HG03439 (cell line): Measurements from ENCODE around the gene SQOR.
"Not testable (repeated sequence)": the region's sequence is repeated elsewhere in the genome, so short reads cannot be mapped to it uniquely, and the experiment has no call there.

Experiments used
- ATAC-seq: cut with Tn5 transposase; IDR thresholded peaks from one replicate; pipeline ENCODE4 v1.9.1; 2021; ENCODE audit warnings: mild to moderate bottlenecking, moderate library complexity; ENCODE audit not compliant: unreplicated experiment

The SQOR gene

DNA sequence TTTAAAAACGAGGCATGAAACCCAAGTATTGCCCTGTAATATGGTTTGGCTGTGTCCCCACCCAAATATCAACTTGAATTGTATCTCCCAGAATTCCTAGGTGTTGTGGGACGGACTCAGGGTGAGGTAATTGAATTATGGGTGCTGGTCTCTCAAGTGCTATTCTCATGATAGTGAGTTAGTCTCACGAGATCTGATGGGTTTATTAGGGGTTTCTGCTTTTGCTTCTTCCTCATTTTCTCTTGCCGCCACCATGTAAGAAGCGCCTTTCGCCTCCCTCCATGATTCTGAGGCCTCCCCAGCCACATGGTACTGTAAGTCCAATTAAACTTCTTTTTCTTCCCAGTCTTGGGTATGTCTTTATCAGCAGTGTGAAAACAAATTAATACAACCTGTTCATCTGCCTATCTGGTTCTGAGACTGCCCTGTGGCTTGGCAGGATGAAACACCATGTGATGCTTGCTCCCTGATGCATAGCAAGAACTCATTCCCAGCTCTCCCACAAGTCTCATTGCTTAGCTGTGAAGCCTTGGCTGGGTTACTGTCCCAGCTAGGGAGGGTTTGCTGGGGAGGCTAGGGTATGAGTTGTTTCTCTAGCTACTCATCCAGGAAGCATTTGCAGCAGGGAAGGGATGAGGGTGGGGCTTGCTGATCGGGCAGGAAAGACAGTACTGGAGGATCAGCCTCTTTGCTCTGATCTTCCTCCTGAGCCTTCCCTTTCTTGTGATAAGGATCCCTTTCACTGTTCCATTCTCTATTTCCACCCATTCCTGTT is 3.7 kb upstream of the SQOR start:
- ATAC-seq, result no peak

DNA sequence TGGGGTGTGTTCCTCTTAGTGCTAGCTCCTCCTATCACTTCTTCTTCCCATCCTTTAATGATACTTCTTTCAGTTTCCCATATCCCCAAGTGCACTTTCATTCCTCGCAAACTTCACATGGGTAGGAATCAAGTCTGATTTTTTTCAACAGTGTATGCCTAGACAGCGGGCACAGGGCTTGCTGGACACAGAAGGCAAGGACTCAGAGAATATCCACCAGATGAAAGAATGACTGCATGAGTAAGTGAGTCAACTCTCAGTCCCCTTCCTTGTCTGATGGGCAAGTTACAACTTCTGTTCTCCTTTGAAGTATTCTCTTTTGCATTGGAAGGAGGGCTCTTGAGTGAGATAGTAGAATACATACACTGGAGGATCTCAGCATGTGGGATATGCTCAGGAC is 3.1 kb upstream of the SQOR start:
- ATAC-seq, result no peak

DNA sequence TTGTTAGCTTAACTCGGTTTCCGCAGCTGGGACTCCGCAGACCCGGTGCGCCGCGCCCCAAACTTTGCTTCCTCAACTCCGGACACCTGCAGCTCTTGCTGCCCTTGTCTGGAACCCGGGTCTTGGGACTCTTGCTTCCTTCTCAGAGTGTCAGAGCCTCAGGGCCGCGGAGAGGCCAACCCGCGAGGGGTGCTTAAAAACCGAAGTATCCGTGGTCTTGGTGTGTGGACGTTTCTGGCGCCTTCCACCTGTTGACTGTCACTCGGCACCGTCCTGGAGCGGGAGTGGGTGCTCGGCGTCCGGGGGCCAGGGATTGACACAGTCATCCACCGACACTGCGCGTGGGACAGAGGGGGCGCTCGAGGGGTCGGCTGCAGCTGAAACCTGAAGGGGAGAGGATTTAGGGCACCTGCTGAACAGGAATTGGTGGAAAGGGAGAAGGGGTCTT is 386 bp downstream of the SQOR start:
- ATAC-seq, result peak; percentile 42

DNA sequence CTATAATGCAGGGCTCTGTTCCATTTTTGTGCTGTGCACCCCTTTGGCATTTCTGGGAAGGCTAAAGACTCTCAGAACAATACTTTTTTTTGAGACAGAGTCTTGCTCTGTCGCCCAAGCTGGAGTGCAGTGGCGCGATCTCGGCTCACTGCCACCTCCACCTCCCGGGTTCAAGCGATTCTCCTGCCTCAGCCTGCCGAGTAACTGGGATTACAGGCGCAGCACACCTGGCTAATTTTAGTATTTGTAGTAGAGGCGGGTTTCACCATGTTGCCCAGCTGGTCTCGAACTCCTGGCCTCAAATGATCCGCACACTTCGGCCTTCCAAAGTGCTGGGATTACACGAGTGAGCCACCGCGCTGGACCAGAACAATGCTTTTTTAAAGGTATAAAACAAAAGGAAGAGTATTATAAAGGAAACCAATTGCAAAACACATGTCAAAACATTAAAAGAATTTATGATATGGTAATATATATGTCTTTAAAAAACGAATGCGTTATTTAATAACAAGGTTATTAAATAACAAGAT is 999 bp downstream of the SQOR start:
- ATAC-seq, result no peak

DNA sequence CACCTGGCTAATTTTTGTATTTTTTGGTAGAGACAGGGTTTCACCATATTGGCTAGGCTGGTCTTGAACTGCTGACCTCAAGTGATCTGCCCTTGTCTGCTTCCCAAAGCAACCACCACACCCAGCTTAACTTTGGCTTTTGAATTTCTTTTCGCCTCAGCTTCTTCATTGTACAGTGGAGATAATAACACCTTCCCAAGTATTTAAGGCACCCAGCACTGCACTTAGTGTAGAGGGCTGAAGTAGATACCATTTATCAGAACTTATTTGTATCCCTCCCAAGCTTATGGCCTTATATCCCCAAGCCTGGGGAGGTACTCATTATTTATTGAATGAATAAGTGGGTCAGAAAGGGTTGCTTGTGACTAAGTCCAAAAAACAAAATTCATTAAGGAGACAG is 2.3 kb downstream of the SQOR start:
- ATAC-seq, result no peak

DNA sequence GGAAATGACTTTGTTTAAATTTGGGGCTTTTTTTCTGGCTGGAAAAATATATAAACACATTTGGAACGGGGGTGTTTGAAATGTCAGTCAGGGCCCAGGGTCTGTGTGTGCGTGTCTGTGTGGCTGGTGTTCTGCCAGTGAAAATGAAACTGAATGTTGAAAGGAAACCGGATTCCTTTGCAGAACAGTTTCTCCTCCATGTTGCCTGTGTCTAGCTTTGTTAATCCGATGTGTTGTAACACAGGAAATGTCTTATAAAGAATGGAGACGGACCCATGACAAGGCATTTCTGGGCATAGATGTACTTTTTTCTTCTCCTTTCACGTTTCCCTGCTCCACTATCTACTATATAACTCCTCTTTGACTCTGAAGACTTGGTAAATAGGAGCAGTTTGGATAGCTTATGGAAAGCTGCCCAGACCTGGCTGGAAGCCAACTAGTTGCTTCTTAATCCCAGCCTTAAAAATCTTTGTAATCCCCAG is 2.8 kb downstream of the SQOR start:
- no peak for ATAC-seq

DNA sequence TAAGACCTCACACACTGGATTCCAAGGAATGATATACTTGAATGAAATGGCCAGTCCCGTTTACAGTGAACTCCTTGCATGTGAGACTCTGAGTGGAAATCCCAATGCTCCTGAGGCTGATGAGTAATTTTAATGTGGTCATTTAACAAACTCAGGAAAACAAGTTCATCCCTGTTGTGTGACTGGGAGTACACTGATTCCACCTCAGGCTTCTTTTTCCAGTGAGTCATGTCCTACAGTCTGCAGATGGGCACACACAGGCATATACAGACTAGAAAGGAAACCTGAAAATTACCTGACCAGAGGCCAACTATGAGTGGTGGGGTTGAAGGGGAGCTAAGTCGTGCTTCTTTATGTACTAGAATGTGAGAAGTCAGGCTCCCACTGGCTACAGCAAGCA is 5.8 kb downstream of the SQOR start:
- ATAC-seq, result no peak

DNA sequence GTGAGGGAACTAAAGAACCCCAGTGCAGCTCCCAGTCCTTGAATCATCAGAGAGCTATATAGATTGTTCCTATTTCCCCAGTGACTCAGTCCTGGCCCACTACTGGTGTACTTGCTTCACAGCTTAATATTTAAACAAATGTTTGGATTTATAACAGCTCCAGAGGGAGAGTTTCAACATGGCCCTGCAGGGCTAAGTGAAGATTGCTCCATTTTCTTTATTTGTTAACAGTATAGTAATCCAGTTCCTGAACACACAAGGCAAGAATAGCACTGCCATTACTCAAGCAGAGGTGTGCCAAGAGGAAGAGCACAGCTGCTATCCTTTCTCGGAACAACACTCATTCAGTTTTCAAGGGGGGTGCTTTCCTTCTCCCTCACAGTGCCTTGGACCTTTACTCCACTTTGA is 6.5 kb downstream of the SQOR start:
- no peak for ATAC-seq

DNA sequence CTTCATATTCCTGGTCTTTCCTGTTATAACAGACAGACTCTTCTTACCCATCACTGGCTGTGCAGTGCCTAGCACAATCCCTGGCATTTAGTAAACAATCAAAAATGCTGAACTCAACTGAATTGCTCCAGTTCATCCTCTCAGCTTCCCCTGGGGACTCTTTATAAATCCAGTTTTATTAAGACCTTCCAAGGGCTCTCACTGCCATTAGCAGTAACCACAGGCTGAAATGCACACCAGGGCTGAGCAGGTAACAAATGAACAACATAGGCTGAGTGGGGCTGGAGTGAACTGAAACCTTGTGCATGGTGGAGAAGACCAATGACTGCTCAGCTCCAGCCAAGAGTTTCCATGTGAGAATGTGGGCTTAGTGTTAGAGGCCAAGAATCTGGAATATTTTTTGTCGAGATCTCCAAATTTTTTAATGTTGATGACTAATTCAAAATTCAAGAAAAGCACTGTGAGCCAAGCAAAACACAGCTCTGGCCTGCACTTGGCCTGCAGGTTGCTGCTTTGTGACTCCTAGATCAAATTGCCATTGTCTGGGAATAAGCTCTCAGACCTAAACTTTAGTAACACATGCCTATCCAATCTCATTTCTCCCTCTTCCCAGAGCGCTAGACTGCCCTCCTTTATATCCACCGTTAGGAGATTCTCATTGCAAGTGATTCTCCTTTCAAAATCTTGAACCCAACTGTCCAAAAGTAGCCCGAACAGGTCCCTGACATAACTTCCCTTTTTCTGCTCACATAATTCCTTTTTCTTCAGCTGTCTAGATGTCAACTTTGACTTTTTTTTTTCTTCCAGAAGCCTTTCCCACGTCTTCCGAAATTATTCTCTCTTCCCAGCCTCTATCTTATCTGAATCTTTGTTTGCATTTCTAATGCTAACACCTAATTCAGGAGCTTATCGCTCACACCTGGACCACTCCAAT is 7.4 kb downstream of the SQOR start:
- no peak for ATAC-seq

DNA sequence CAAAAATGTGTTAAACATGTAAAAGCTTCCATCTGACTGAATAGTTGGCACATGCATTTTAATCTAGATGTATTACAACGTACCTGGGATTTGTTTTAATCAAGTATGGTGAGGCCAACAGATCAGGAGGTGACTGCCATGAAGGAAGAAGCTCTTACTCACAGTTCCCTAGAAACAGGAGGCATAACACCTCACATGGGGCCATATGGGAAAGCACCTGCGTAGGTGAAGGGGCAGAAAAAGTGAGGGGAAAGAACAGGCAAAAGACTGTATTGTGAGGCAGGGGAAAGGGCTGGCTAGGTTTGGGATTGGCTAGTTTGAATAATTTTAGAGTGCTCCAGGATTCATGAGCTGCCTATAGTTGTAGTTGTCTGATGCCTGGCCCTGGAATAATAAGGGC is 9.6 kb downstream of the SQOR start:
- no peak for ATAC-seq

DNA sequence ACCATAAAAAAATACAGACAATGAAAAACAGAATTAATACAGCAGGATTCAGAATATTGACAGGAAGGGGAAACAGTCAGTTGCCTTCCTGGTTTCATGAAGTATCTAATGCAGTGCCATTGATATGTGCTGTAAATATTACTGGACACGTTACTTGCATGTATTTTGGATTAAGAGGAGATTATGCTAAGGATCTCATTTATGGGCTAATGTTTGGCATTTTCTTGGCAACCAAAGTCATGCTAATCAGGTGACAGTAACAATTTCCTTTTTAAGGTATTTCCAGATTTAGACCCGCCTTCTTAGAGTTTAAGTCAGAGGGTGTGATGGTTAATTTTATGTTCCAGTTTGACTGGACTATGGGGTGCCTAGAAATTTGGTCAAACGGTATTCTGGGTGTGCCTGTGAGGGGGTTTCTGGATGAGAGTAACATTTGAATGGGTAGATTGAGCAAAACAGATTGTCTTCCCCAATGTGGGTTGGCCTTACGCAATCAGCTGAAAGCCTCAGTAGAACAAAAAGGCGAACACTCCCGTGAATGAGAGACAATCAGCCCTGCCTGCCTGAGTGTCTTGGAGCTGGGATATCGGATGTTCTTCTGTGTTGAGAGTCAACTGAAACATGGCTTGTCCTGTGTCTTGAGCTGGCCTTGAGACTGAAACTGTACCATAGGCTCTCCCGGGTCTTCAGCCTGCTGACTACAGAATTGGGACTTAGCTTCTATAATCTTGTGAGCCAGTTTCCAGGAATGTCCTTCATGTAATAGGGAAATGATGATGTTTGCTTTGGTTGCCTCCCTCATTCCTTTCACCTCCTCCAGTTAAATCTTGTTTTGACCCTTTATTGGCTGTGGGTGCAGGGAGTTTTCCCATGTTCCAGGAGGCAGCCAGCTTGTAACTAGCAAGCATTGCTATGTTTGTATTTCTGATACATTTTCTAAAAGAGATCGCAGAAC is 10.5 kb downstream of the SQOR start:
- ATAC-seq, result no peak

DNA sequence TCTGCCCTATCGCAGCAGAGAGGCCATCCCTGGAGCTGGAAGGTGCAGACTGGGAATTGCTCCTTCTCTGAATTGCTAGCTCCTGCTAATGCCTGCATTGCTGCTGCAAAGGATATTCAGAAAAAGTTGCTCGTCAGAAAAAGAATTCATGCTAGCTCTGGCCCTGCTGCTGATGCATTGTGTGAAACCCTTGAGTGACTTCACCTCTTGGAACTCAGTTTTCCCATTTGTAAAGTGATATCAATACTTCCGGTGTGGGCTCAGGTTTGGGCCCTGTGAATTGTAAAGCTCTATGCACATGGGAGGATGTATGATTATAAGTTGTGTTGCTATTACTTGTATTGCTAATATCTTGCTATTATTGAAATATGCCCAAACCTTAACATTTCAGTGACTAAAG is 11.4 kb downstream of the SQOR start:
- ATAC-seq, result no peak

DNA sequence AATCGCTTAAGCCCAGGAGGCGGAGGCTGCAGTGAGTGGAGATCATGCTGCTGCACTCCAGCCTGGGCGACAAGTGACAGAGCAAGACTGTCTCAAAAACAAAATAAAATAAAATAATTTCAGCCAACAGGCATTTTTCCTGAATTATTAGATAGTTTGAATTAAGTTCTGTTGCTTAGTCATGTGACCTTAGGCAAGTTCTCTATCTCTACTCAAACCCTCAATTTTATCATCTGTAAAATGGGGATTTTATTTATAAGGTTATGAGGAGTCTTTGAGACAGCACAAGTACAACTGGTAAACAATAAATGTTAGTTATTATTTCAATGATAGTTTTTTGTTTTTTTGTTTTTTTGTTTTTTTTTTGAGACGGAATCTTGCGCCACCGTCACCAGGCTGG is 13.0 kb downstream of the SQOR start:
- ATAC-seq, result no peak

DNA sequence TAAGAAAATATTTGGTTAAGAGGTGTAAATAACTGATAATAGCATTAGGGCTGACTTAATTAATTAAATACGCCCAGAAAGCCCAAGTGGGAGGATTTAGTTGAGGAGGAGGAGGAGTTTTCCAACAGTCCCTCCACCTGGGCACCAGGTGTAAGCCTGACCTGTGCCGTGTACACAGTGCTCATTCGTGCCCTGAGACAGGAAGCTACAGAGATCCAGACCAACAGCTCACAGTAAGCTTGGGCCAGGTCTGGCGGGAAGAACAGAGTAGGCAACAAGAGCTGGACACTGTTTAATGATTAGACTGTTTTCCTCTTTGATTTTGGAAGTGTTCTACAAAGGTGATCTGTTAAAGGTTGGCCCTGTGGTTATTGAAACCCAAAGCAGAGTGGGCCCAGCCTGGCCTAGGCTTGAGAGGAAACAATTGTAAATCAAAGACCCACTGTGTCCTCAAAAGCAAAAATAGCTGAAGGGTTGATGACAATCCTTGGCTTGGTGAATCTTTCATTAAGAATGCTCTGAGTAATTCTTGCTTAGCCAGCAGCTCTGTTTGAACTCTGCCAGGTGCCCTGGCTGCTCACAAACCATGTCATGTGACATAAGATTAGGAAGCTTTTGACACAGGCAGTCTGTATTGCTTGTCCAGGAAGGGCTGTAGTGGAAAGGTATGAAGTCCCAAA is 13.8 kb downstream of the SQOR start:
- no peak for ATAC-seq

DNA sequence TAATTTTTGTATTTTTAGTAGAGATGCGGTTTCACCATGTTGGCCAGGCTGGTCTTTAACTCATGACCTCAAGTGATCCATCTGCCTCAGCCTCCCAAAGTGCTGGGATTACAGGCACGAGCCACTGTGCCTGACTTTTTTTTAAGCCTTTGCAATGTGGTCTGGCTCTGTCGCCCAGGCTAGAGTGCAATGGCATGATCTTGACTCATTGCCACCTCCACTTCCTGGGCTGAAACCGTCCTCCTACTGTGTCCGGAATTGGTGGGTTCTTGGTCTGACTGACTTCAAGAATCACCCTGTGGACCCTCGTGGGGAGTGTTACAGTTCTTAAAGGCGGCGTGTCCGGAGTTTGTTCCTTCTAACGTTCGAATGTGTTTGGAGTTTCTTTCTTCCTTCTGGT is 15.2 kb downstream of the SQOR start:
- not testable (repeated sequence) for ATAC-seq

DNA sequence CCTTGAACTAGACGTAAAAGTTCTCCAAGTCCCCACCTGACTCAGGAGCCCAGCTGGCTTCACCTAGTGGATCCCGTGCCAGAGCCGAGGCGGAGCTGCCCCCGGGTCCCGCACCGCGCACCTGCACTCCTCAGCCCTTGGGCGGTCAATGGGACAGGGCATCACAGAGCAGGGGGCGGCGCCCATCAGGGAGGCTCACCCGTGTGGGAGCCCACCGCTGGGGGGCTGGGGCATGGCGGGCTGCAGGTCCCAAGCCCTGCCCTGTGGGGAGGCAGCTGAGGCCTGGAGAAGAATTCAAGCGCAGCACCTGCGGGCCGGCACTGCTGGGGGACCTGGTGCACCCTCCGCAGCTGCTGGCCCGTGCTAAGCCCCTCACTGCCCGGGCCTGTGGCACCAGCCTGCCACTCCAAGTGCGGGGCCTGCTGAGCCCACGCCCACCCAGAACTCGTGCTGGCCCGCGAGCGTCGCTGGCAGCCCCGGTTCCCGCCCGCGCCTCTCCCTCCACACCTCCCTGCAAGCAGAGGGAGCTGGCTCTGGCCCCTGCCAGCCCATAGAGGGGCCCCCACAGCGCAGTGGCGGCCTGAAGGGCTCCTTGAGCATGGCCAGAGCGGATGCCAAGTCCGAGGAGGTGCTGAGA is 16.2 kb downstream of the SQOR start:
- ATAC-seq, result no peak

DNA sequence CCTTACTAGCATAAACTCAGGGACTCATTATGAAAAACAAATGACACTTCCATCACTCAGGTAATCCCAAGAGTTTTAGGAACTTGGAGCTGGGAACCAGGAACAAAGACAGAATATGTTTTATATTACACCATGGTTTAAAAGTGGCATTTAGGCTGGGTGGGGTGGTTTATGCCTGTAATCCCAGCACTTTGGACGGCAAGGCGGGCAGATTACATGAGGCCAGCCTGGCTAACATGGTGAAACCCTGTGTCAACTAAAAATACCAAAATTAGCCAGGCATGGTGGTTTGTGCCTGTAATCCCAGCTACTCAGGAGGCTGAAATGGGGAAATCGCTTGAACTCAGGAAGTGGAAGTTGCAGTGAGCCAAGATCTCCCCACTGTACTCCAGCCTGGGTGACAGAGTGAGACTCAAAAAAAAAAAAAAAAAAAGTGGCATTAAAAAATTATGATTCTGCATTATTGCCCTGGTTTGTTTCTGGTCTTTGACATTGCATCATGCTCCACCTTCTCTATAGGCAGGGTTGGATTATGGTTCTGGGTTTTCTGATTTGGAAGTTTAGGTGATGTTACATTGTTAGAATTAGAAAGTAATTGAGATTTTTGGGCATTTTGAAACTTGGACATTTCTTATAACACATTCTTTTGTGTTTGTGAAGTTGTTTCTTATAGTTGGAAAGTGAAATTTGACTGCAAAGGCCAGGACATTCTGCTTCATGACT is 19.0 kb downstream of the SQOR start:
- no peak for ATAC-seq

DNA sequence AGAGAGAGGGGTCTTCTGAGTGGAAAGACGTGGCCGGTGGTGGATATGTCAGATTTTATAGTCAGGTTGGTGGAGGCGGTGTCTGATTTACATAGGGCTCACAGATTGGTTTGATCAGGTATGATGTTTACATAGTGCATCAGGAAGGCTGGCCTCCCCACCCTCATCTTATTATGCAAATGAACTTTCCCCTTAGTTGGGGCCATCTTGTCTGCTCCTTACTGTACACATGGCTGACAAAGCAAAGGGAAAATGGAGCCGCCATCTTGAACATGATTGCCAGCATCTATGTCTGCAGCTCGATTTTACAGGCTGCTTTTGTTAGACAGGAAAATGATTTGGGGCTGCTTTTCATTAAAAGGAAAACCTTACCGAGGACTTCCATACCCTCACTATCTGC is 19.9 kb downstream of the SQOR start:
- no peak for ATAC-seq

DNA sequence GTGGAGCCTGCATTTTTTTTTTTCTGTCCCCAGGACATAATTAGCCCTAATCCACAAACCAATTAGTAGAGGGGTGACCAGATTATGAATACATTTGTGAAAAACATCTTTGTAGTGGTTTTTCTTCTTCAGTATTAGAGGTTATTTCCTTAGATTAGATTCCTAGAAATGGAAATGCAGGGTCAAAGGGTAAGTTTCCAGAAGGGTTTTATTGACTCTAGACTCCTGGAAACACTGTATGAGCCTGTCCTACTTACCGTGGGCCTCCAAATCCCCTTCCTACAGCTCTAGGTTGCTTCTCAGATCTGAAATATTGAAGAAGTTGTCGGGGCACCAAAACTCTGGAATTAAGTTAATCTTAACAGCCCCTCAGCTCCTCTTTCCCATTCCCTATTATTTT is 22.4 kb downstream of the SQOR start:
- ATAC-seq, result no peak
